Smooth muscle cell (in vitro differentiated cells): Measurements from ENCODE around the gene SLC27A6. TPM values are rescaled to one million over a fixed set of nuclear protein-coding genes. Genes with fewer than 3 reads are reported as not detected.

ENCODE experiments used
- DNase-seq: peaks from one replicate; lab custom pipeline; 2025; ENCODE audit not compliant: unreplicated experiment; lab: John Stamatoyannopoulos, UW
- H2AFZ ChIP-seq: fragments of 200-600 bp; sonication (generic); 2 replicates; pipeline ENCODE4 v1.6.0; 2016; ENCODE audit warnings: antibody characterized with exemption, low read depth, mild to moderate bottlenecking
- H3F3A ChIP-seq: fragments of 200-600 bp; sonication (generic); 2 replicates; pipeline ENCODE4 v1.6.0; 2017; ENCODE audit warnings: antibody characterized with exemption, low read depth
- H3K27ac ChIP-seq: fragments of 200-600 bp; sonication (generic); 2 replicates; pipeline ENCODE4 v1.5.1; 2016; ENCODE audit warnings: low read depth, mild to moderate bottlenecking
- H3K27me3 ChIP-seq: fragments of 200-600 bp; sonication (generic); 2 replicates; pipeline ENCODE4 v1.6.1; 2016; ENCODE audit warnings: low read depth, mild to moderate bottlenecking
- H3K36me3 ChIP-seq: fragments of 200-600 bp; sonication (generic); 2 replicates; pipeline ENCODE4 v1.5.1; 2016; ENCODE audit warnings: low read depth
- H3K4me1 ChIP-seq: fragments of 200-600 bp; sonication (generic); 2 replicates; pipeline ENCODE4 v1.5.1; 2016; ENCODE audit warnings: low read depth
- H3K4me2 ChIP-seq: fragments of 200-600 bp; sonication (generic); 2 replicates; pipeline ENCODE4 v1.6.0; 2016; ENCODE audit warnings: mild to moderate bottlenecking
- H3K4me3 ChIP-seq: fragments of 200-600 bp; sonication (generic); 2 replicates; pipeline ENCODE4 v1.5.1; 2016; ENCODE audit warnings: mild to moderate bottlenecking
- H3K79me2 ChIP-seq: fragments of 200-600 bp; sonication (generic); 2 replicates; pipeline ENCODE4 v1.6.0; 2016; ENCODE audit warnings: low read depth, mild to moderate bottlenecking
- H3K9ac ChIP-seq: fragments of 200-600 bp; sonication (generic); 2 replicates; pipeline ENCODE4 v1.6.0; 2016; ENCODE audit warnings: low read depth
- H3K9me3 ChIP-seq: fragments of 200-600 bp; sonication (generic); replicated peaks from 2 replicates; pipeline ENCODE4 v1.5.1; 2016; ENCODE audit warnings: low read depth
- H4K20me1 ChIP-seq: fragments of 200-600 bp; sonication (generic); 2 replicates; pipeline ENCODE4 v1.6.0; 2016; ENCODE audit warnings: low read depth
- WGBS: methylation state at CpG from one replicate; pipeline ENCODE4 v1.1.7; 2016; ENCODE audit warnings: low lambda C conversion rate; 5-methylcytosine and 5-hydroxymethylcytosine counted together
- polyA plus RNA-seq: library from polyadenylated mRNA; unstranded; fragments of >200 nt; fragmentation: Nextera tagmentation; extraction: Ambion mirVana; gene quantifications from 2 replicates; pipeline ENCODE4 v1.2.1, GENCODE V29; 2016
- total RNA-seq: library from RNA; depleted of rRNA; stranded (reverse); fragments of >200 nt; gene quantifications from 2 replicates; pipeline ENCODE4 v1.2.3, GENCODE V29; 2014
- TF ChIP-seq, protein P1 (sequence below): fragments of 200-600 bp; sonication (generic); IDR thresholded peaks from 2 replicates; pipeline ENCODE4 v1.5.1; 2017; ENCODE audit warnings: borderline replicate concordance, mild to moderate bottlenecking, antibody characterized with exemption; ENCODE audit not compliant: insufficient read depth, poor library complexity, severe bottlenecking

The SLC27A6 gene
- total and polyA plus RNA-seq, 2 experiments from 2014 or later, result 0.49 to 2.4 TPM

DNA sequence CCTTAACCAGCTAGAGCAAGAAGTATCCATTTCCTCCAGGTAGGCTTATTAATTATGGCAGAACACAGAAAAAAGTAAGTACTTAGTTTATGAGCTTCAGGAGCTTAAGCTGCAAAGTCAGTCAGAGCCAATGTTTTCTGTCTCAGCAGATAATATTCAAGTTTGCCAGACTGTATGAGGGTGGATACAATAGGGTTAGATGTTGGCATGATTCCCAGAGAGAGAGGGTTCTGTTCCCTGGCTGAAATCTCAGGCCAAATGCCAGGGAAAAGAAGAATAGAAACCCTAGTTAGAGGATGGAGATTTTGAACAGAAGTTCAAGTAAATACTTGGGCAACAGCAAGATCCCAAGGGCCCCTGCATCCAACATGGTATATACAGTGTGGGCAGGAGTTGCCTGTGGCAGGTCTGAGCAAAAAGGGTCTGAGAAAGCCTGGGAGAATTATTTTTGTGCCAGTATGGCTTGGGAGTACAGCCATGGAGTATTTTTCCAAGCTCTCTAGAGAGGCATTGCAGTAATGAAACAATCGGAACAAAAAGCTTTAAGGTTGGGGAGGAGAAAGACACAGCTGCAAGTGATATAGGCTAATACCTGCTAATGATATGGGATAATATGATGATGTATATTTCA lies 98.3 kb downstream of the SLC27A6 start:
- Histone ChIP-seq H3K4me3 (no peak overlapping the region), H3K9me3 (no peaks in the 10 kb centered on the region), H4K20me1 (no peaks in the 10 kb centered on the region), H3K79me2 (no peaks in the 10 kb centered on the region), H3K9ac (no peak overlapping the region), H3K27me3 (peaks cover 6% of the 10 kb centered on the region), H3K36me3 (no peaks in the 10 kb centered on the region), H3K4me2 (no peak overlapping the region), H3F3A (no peaks in the 10 kb centered on the region), H2AFZ (no peak overlapping the region), H3K4me1 (no peaks in the 10 kb centered on the region), H3K27ac (no peak overlapping the region)
- TF ChIP-seq, protein P1, sequence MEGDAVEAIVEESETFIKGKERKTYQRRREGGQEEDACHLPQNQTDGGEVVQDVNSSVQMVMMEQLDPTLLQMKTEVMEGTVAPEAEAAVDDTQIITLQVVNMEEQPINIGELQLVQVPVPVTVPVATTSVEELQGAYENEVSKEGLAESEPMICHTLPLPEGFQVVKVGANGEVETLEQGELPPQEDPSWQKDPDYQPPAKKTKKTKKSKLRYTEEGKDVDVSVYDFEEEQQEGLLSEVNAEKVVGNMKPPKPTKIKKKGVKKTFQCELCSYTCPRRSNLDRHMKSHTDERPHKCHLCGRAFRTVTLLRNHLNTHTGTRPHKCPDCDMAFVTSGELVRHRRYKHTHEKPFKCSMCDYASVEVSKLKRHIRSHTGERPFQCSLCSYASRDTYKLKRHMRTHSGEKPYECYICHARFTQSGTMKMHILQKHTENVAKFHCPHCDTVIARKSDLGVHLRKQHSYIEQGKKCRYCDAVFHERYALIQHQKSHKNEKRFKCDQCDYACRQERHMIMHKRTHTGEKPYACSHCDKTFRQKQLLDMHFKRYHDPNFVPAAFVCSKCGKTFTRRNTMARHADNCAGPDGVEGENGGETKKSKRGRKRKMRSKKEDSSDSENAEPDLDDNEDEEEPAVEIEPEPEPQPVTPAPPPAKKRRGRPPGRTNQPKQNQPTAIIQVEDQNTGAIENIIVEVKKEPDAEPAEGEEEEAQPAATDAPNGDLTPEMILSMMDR, result no peak
- DNase-seq, result no peak
- WGBS, result 88% methylated on average over 1 of the region's 1 CpG

DNA sequence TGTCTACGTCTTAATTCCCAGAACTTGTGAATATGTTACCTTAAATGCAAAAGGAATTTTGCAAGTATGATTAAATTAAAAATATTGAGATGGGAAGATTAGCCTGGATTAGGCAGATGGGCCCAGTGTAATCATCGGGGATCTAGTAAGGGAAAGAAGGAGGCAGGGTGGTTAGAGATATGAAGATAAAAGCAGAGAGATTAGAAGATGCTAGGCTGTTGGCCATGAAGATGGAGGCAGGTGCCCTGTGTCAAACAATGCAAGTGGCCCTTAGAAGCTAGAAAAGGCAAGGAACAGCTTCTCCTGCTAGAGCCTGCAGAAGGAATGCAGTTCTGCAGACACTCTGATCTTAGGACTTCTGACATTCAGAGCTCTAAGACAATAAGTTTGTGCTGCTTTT lies 100.4 kb downstream of the SLC27A6 start:
- 89% methylated on average over 2 of the region's 2 CpGs for WGBS
- no peaks in the 10 kb centered on the region for H3K36me3 ChIP-seq
- H3K27ac ChIP-seq, result no peak overlapping the region
- no peaks in the 10 kb centered on the region for H3K4me1 ChIP-seq
- no peak overlapping the region for H3K4me3 ChIP-seq
- H3K4me2 ChIP-seq, result no peak overlapping the region
- DNase-seq, result no peak
- no peaks in the 10 kb centered on the region for H4K20me1 ChIP-seq
- no peak overlapping the region for H2AFZ ChIP-seq
- no peaks in the 10 kb centered on the region for H3K9me3 ChIP-seq
- TF ChIP-seq, protein P1, result no peak
- H3K27me3 ChIP-seq, result peaks cover 6% of the 10 kb centered on the region
- no peak overlapping the region for H3K9ac ChIP-seq
- H3F3A ChIP-seq, result no peaks in the 10 kb centered on the region
- no peaks in the 10 kb centered on the region for H3K79me2 ChIP-seq

DNA sequence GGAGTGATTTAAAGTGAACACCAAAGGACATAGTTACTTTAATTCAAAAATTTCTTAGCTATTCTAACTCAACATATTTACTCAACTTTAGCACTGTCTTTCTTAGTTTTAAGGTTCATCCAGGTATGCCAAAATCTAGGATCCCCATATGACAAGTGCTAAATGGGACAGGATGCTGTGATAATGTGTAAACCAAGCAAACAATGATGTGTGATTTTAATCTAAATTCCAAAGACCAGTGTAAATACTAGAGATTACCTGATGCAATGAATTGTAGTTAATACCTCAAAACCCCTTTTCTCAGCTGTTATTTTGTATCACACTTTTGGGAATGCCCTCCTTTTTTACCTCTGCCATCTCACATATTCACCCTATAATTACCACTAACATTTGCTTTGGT lies 102.5 kb downstream of the SLC27A6 start:
- Histone ChIP-seq H3K4me2 (no peak overlapping the region), H3F3A (no peaks in the 10 kb centered on the region), H3K4me3 (no peak overlapping the region), H3K27ac (no peak overlapping the region), H3K27me3 (no peaks in the 10 kb centered on the region), H4K20me1 (no peaks in the 10 kb centered on the region), H3K9me3 (no peaks in the 10 kb centered on the region), H3K9ac (no peak overlapping the region), H3K4me1 (no peaks in the 10 kb centered on the region), H2AFZ (no peak overlapping the region), H3K36me3 (no peaks in the 10 kb centered on the region), H3K79me2 (no peaks in the 10 kb centered on the region)
- TF ChIP-seq, protein P1, result no peak
- DNase-seq, result no peak

DNA sequence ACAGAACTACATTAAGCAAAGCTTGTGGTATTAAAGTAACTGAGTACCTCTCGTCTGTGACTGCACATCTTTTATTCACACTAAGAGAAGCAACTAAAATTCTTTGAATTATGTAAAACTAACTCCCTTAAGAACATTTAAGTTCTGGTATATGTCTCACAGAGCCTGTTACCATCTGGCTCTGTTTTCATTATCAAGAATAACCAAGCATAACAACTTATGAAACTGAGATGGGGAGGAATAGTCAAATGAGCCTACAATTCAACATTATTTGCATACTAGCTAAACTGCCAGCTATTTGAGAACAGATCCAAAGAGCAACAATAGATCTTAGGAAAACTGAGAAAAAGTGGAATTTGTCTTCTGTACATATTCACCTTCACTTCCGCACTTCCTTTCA lies 104.0 kb downstream of the SLC27A6 start:
- H3K36me3 ChIP-seq, result no peaks in the 10 kb centered on the region
- WGBS, result 61% methylated on average over 2 of the region's 2 CpGs
- H3K4me2 ChIP-seq, result no peak overlapping the region
- no peaks in the 10 kb centered on the region for H3K27me3 ChIP-seq
- no peak overlapping the region for H3K9ac ChIP-seq
- TF ChIP-seq, protein P1, result no peak
- H3K27ac ChIP-seq, result no peak overlapping the region
- H4K20me1 ChIP-seq, result no peaks in the 10 kb centered on the region
- DNase-seq, result no peak
- peak overlapping the region; percentile 77 for H2AFZ ChIP-seq
- H3K4me3 ChIP-seq, result no peak overlapping the region
- no peaks in the 10 kb centered on the region for H3F3A ChIP-seq
- H3K79me2 ChIP-seq, result no peaks in the 10 kb centered on the region
- no peaks in the 10 kb centered on the region for H3K9me3 ChIP-seq
- H3K4me1 ChIP-seq, result no peaks in the 10 kb centered on the region
